Measurements from ENCODE around the gene RBM43.

Gene RBM43

DNA sequence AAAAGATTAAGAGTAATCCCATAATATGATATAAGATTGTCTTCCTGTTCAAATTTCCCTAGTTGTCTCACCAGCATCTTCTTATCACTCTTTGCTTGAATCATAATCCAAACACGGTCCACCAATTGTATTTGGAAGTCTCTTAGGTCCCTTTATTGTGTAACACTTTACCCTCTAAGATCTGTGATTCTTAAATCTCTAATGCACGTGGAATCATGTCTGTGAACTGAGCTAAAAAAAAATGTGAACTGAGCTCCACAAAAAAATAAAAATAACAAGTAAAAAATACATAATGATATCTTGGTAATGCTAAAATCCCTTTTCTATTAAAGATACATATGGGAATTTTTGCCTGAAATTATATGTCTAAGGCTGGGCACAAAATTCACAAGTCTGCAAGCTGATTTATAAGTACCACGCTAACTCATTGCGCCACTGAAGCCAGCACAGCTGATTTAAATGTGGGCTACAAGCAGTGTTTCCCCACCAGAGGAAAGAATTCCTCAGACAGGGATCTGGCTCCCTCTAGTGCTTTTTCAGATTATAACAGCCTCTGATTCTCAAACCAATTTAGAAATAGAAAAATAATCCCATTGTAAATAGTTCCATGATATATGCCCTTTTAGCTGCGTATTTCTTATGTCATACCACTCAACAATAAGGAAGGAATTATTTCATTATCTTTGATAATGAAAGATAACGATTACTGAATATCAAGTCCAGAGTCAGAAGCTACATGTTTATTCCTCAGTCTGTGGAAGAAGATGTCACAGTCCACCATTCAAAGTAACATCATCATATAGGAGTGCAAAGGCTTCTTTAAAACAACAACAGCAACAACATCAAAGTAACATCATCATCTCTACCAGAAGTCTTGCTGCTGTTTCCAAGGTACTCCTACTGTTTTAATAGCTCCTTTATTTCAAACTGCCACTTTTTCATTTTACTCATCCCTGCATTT lies 22.9 kb downstream of the RBM43 start:
- TF ChIP-seq POLR2AphosphoS5 (IDR thresholded peaks at IDR 0.05; ENCODE audit: low read depth, low read length) (no peak), TAF1 (IDR thresholded peaks at IDR 0.05; ENCODE audit: borderline replicate concordance, insufficient read depth, low read length) (no peak), FOXP2 (optimal IDR thresholded peaks at IDR 0.05; ENCODE audit: borderline replicate concordance, extremely low read depth, extremely low read length, insufficient read depth) (no peak), SIN3A (IDR thresholded peaks at IDR 0.05; ENCODE audit: borderline replicate concordance, insufficient read depth, low read length) (no peak)
- TF ChIP-seq, protein P1, sequence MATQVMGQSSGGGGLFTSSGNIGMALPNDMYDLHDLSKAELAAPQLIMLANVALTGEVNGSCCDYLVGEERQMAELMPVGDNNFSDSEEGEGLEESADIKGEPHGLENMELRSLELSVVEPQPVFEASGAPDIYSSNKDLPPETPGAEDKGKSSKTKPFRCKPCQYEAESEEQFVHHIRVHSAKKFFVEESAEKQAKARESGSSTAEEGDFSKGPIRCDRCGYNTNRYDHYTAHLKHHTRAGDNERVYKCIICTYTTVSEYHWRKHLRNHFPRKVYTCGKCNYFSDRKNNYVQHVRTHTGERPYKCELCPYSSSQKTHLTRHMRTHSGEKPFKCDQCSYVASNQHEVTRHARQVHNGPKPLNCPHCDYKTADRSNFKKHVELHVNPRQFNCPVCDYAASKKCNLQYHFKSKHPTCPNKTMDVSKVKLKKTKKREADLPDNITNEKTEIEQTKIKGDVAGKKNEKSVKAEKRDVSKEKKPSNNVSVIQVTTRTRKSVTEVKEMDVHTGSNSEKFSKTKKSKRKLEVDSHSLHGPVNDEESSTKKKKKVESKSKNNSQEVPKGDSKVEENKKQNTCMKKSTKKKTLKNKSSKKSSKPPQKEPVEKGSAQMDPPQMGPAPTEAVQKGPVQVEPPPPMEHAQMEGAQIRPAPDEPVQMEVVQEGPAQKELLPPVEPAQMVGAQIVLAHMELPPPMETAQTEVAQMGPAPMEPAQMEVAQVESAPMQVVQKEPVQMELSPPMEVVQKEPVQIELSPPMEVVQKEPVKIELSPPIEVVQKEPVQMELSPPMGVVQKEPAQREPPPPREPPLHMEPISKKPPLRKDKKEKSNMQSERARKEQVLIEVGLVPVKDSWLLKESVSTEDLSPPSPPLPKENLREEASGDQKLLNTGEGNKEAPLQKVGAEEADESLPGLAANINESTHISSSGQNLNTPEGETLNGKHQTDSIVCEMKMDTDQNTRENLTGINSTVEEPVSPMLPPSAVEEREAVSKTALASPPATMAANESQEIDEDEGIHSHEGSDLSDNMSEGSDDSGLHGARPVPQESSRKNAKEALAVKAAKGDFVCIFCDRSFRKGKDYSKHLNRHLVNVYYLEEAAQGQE (IDR thresholded peaks at IDR 0.05; ENCODE audit: insufficient read depth in 1 of 2, low read depth in 2 of 2, low read length in 2 of 2), result no peak

- TF ChIP-seq SIN3A (IDR thresholded peaks at IDR 0.05; ENCODE audit: borderline replicate concordance, insufficient read depth, low read length), result no peak
- TF ChIP-seq FOXP2 (optimal IDR thresholded peaks at IDR 0.05; ENCODE audit: borderline replicate concordance, extremely low read depth, extremely low read length, insufficient read depth), result no peak
- no peak for TF ChIP-seq TAF1 (IDR thresholded peaks at IDR 0.05; ENCODE audit: borderline replicate concordance, insufficient read depth, low read length)
- TF ChIP-seq, protein P1 (IDR thresholded peaks at IDR 0.05; ENCODE audit: insufficient read depth in 1 of 2, low read depth in 2 of 2, low read length in 2 of 2), result no peak
- no peak for TF ChIP-seq POLR2AphosphoS5 (IDR thresholded peaks at IDR 0.05; ENCODE audit: low read depth, low read length)
Measured at GRCh38 chr2:151237422-151238025, 24.1 kb downstream of the RBM43 start.

GRCh38 chr2:151230627-151231140 lies 31.0 kb downstream of the RBM43 start:
- no peak for TF ChIP-seq SIN3A (IDR thresholded peaks at IDR 0.05; ENCODE audit: borderline replicate concordance, insufficient read depth, low read length)
- TF ChIP-seq FOXP2 (optimal IDR thresholded peaks at IDR 0.05; ENCODE audit: borderline replicate concordance, extremely low read depth, extremely low read length, insufficient read depth), result no peak
- no peak for TF ChIP-seq TAF1 (IDR thresholded peaks at IDR 0.05; ENCODE audit: borderline replicate concordance, insufficient read depth, low read length)
- TF ChIP-seq POLR2AphosphoS5 (IDR thresholded peaks at IDR 0.05; ENCODE audit: low read depth, low read length), result no peak
- TF ChIP-seq, protein P1 (IDR thresholded peaks at IDR 0.05; ENCODE audit: insufficient read depth in 1 of 2, low read depth in 2 of 2, low read length in 2 of 2), result no peak

DNA sequence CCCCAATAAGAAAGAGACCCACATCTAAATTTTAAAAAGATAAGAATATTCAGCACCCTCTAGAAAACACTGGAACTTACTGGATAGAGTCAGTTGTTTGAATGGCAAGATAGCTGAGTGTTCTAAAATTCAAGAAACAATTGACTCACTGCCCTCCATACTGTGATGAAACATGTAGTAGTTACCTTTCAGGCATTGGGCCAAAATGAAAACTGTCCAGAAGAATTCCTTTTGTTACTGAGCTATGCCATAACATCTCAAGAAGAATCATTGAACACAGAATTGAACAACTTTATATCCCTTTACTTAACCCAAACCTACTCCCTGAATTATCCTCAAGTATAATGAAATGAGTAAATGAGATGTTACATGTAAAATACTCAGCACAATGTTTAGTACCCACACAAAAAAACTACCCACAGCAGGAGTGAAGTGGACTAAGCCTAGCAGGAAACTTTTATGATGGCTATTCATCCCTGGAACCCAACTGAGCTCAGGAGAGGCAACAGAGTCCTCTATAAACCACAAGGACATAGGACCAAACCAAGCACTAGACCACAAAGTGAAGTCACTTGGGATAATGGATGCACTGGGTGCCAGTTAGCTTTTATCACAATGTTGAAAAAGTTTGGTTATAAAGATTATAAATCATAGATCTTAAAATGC lies 32.7 kb downstream of the RBM43 start:
- TF ChIP-seq FOXP2 (optimal IDR thresholded peaks at IDR 0.05; ENCODE audit: borderline replicate concordance, extremely low read depth, extremely low read length, insufficient read depth), result no peak
- no peak for TF ChIP-seq POLR2AphosphoS5 (IDR thresholded peaks at IDR 0.05; ENCODE audit: low read depth, low read length)
- no peak for TF ChIP-seq SIN3A (IDR thresholded peaks at IDR 0.05; ENCODE audit: borderline replicate concordance, insufficient read depth, low read length)
- TF ChIP-seq, protein P1 (IDR thresholded peaks at IDR 0.05; ENCODE audit: insufficient read depth in 1 of 2, low read depth in 2 of 2, low read length in 2 of 2), result no peak
- no peak for TF ChIP-seq TAF1 (IDR thresholded peaks at IDR 0.05; ENCODE audit: borderline replicate concordance, insufficient read depth, low read length)
